Measurements from ENCODE around the gene ZBTB39.

ZBTB39 gene

DNA sequence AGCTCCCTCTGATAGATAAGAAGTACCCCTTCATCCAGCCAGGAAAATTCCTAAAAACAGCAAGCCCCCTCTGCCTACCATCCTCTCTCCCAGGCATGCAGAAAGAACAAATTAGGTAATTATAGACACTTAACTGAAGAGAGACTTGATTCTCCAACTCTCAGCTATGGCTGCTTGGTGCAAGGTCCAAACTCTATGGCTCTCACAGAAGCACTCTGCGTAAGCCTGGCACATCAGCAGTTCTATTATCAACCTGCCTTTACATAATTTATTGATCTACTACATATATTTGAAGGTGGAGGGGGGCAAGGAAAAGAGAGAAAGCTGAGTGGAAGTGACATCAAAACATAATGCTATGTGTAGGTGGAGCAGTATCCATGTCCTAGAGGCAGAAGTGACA is 44.7 kb upstream of the ZBTB39 start:
- Histone ChIP-seq H3K4me2 (ENCODE audit: low read length) (no peak overlapping the region), H3K27ac (ENCODE audit: low read depth, low read length, poor library complexity, severe bottlenecking) (no peak overlapping the region), H3K9ac (ENCODE audit: low read length) (no peak overlapping the region), H3K27me3 (ENCODE audit: insufficient read depth, low read length) (no peaks in the 10 kb centered on the region), H3F3A (ENCODE audit: insufficient read depth, low read length) (no peaks in the 10 kb centered on the region), H3K9me3 (ENCODE audit: low read length) (no peaks in the 10 kb centered on the region), H3K9me2 (ENCODE audit: low read depth, low read length) (no peaks in the 10 kb centered on the region), H3K4me1 (ENCODE audit: insufficient read depth, low read length, severe bottlenecking) (no peaks in the 10 kb centered on the region), H4K20me1 (ENCODE audit: insufficient read depth, low read length) (no peaks in the 10 kb centered on the region), H3K4me3 (ENCODE audit: low read depth, low read length, poor library complexity, severe bottlenecking) (no peak overlapping the region), H2AFZ (ENCODE audit: low read length) (no peak overlapping the region), H3K79me2 (ENCODE audit: insufficient read depth, low read length) (no peaks in the 10 kb centered on the region), H3K36me3 (ENCODE audit: insufficient read depth, low read length) (peaks cover 9% of the 10 kb centered on the region)
- TF ChIP-seq, protein P1, sequence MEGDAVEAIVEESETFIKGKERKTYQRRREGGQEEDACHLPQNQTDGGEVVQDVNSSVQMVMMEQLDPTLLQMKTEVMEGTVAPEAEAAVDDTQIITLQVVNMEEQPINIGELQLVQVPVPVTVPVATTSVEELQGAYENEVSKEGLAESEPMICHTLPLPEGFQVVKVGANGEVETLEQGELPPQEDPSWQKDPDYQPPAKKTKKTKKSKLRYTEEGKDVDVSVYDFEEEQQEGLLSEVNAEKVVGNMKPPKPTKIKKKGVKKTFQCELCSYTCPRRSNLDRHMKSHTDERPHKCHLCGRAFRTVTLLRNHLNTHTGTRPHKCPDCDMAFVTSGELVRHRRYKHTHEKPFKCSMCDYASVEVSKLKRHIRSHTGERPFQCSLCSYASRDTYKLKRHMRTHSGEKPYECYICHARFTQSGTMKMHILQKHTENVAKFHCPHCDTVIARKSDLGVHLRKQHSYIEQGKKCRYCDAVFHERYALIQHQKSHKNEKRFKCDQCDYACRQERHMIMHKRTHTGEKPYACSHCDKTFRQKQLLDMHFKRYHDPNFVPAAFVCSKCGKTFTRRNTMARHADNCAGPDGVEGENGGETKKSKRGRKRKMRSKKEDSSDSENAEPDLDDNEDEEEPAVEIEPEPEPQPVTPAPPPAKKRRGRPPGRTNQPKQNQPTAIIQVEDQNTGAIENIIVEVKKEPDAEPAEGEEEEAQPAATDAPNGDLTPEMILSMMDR (IDR thresholded peaks at IDR 0.05; ENCODE audit: low read length) = no peak
- TF ChIP-seq EZH2 (IDR thresholded peaks at IDR 0.05; ENCODE audit: borderline replicate concordance, low read length) = no peak

- no peaks in the 10 kb centered on the region for H3K9me2 ChIP-seq (ENCODE audit: low read depth, low read length)
- no peaks in the 10 kb centered on the region for H3K4me1 ChIP-seq (ENCODE audit: insufficient read depth, low read length, severe bottlenecking)
- no peak within 1 kb of the TSS for H3K9ac ChIP-seq (ENCODE audit: low read length)
- no peak within 1 kb of the TSS for H2AFZ ChIP-seq (ENCODE audit: low read length)
- H3K9me3 ChIP-seq (ENCODE audit: low read length) = no peaks in the 10 kb centered on the region
- no peak within 1 kb of the TSS for H3K27ac ChIP-seq (ENCODE audit: low read depth, low read length, poor library complexity, severe bottlenecking)
- H4K20me1 ChIP-seq (ENCODE audit: insufficient read depth, low read length) = no peaks in the 10 kb centered on the region
- no peaks in the 10 kb centered on the region for H3K79me2 ChIP-seq (ENCODE audit: insufficient read depth, low read length)
- H3F3A ChIP-seq (ENCODE audit: insufficient read depth, low read length) = no peaks in the 10 kb centered on the region
- TF ChIP-seq, protein P1 (IDR thresholded peaks at IDR 0.05; ENCODE audit: low read length) = no peak
- no peak within 1 kb of the TSS for H3K4me3 ChIP-seq (ENCODE audit: low read depth, low read length, poor library complexity, severe bottlenecking)
- no peaks in the 10 kb centered on the region; the same call in 1 of the 2 replicates for H3K36me3 ChIP-seq (ENCODE audit: insufficient read depth, low read length)
- no peak within 1 kb of the TSS for H3K4me2 ChIP-seq (ENCODE audit: low read length)
- H3K27me3 ChIP-seq (ENCODE audit: insufficient read depth, low read length) = no peaks in the 10 kb centered on the region
Observed at GRCh38 chr12:57049890-57050289, 43.5 kb upstream of the ZBTB39 start, which contains the start of gene MYO1A. TSS of gene MYO1A (minus strand) at chr12:57050129. CDS start at chr12:57048323, 1,806 bp downstream.

- Histone ChIP-seq H3K36me3 (ENCODE audit: insufficient read depth, low read length) (no peaks in the 10 kb centered on the region; the same call in 1 of the 2 replicates), H3K9me3 (ENCODE audit: low read length) (no peaks in the 10 kb centered on the region), H3K9ac (ENCODE audit: low read length) (no peak overlapping the region), H3K27me3 (ENCODE audit: insufficient read depth, low read length) (no peaks in the 10 kb centered on the region), H3K27ac (ENCODE audit: low read depth, low read length, poor library complexity, severe bottlenecking) (no peak overlapping the region), H3F3A (ENCODE audit: insufficient read depth, low read length) (no peaks in the 10 kb centered on the region), H3K79me2 (ENCODE audit: insufficient read depth, low read length) (no peaks in the 10 kb centered on the region), H3K9me2 (ENCODE audit: low read depth, low read length) (no peaks in the 10 kb centered on the region), H4K20me1 (ENCODE audit: insufficient read depth, low read length) (no peaks in the 10 kb centered on the region), H3K4me2 (ENCODE audit: low read length) (no peak overlapping the region), H3K4me3 (ENCODE audit: low read depth, low read length, poor library complexity, severe bottlenecking) (no peak overlapping the region), H2AFZ (ENCODE audit: low read length) (no peak overlapping the region), H3K4me1 (ENCODE audit: insufficient read depth, low read length, severe bottlenecking) (no peaks in the 10 kb centered on the region)
- TF ChIP-seq EZH2 (IDR thresholded peaks at IDR 0.05; ENCODE audit: borderline replicate concordance, low read length) = no peak
- TF ChIP-seq, protein P1 (IDR thresholded peaks at IDR 0.05; ENCODE audit: low read length) = no peak
Observed at GRCh38 chr12:57049119-57049446, 42.7 kb upstream of the ZBTB39 start.

Measured in OCI-LY1 (cell line).